Caco-2 (cell line): ENCODE measurements around the gene IP6K1. TPM values are rescaled to one million over a fixed set of nuclear protein-coding genes. Genes with fewer than 3 reads are reported as not detected.

Source experiments
- BruUV-seq: library from RNA; stranded (reverse); fragments of 400-500 nt; replicated peaks from 2 replicates; lab custom pipeline; 2021; lab: Mats Ljungman, UMichigan
- CTCF ChIA-PET: fragments of 300-600 bp; sonication (Branson Sonifier 250); formaldehyde crosslinking; loops from one replicate; lab custom pipeline; 2022; ENCODE audit warnings: antibody characterized with exemption; lab: Charles Lee
- POLR2A ChIA-PET: fragments of 300-600 bp; sonication (Branson Sonifier 250); formaldehyde crosslinking; loops from one replicate; lab custom pipeline; 2022; ENCODE audit warnings: antibody characterized with exemption; lab: Charles Lee
- DNase-seq, 2 experiments: peaks; one replicate each; pipeline versions ENCODE4 v3.0.0 to v3.0.0-alpha.2; 2020 to 2022
- H3K27me3 ChIP-seq: replicated peaks from 2 replicates; pipeline ENCODE4 v1.6.0; 2011; ENCODE audit warnings: low read length; ENCODE audit not compliant: control insufficient read depth, insufficient read depth
- H3K36me3 ChIP-seq: 2 replicates; pipeline ENCODE4 v1.5.1; 2011; ENCODE audit warnings: low read length; ENCODE audit not compliant: control insufficient read depth, insufficient read depth
- H3K4me1 ChIP-seq: fragments of 250-450 bp; sonication (Bioruptor Pico); 2 replicates; pipeline ENCODE4 v1.5.1; 2020; ENCODE audit warnings: mild to moderate bottlenecking
- H3K4me3 ChIP-seq: 2 replicates; pipeline ENCODE4 v1.5.1; 2011; ENCODE audit warnings: low read depth, mild to moderate bottlenecking, control low read depth, low read length
- H3K9me3 ChIP-seq: fragments of 250-450 bp; sonication (Bioruptor Pico); 2 replicates; pipeline ENCODE4 v1.5.1; 2020; ENCODE audit warnings: mild to moderate bottlenecking, moderate library complexity
- H3K27ac Mint-ChIP-seq: one replicate; pipeline ENCODE4 v1.8.0; 2022; ENCODE audit warnings: mixed read lengths; ENCODE audit not compliant: unreplicated experiment
- H3K27me3 Mint-ChIP-seq: one replicate; pipeline ENCODE4 v1.8.0; 2022; ENCODE audit warnings: mixed read lengths; ENCODE audit not compliant: insufficient read depth, unreplicated experiment
- H3K36me3 Mint-ChIP-seq: one replicate; pipeline ENCODE4 v1.8.0; 2022; ENCODE audit warnings: mild to moderate bottlenecking, mixed read lengths; ENCODE audit not compliant: insufficient read depth, unreplicated experiment
- H3K4me1 Mint-ChIP-seq: one replicate; pipeline ENCODE4 v1.8.0; 2022; ENCODE audit warnings: low read depth, mixed read lengths; ENCODE audit not compliant: unreplicated experiment
- H3K4me3 Mint-ChIP-seq: one replicate; pipeline ENCODE4 v1.8.0; 2022; ENCODE audit warnings: mild to moderate bottlenecking, moderate library complexity, mixed read lengths; ENCODE audit not compliant: unreplicated experiment
- H3K9me3 Mint-ChIP-seq: one replicate; pipeline ENCODE4 v1.8.0; 2022; ENCODE audit warnings: mixed read lengths; ENCODE audit not compliant: unreplicated experiment
- CTCF ChIP-seq, 2 experiments: fragments of 200-600 bp in 1 of 2; IDR thresholded peaks; 1 replicate in 1 of 2; 2 replicates in 1 of 2; pipeline versions ENCODE4 v1.5.1 to v1.8.0; 2011 to 2022; ENCODE audit warnings: antibody characterized with exemption in 1 of 2, control low read depth in 1 of 2, inconsistent platforms in 1 of 2, low read depth in 1 of 2, low read length in 1 of 2, mild to moderate bottlenecking in 1 of 2, moderate library complexity in 1 of 2; ENCODE audit not compliant: insufficient read depth in 1 of 2, severe bottlenecking in 1 of 2, unreplicated experiment in 1 of 2
- intact Hi-C: fragments of 100-400 bp; cut with micrococcal nuclease; formaldehyde crosslinking; loops from one replicate; pipeline ENCODE4 v1.10.0; 2022; ENCODE audit not compliant: unreplicated experiment
- total RNA-seq: library from RNA; stranded (reverse); gene quantifications from 2 replicates; pipeline ENCODE4 v1.2.3, GENCODE V29; 2022

IP6K1 gene
- total RNA-seq, 1 experiment from 2014 or later: 35.5 TPM

DNA sequence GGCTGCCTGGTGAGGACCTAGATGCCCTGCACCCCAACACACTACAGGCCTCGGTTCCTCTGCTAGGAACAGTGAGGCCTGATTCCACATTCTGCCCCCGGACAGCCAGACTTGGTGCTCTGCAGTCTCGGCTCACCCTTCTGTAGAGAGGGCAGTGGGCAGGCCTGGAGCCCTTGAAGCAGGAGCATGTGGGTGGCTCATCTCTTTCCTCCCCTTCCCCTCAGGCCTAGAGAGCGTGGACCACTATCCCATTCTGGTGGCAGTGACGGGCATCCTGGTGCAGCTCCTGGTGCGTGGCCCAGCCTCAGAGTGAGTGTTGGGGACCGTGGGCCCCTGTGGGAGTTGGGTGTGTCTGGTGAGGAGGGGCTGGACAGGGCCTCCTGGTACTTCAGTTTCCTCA is 70.2 kb downstream of the IP6K1 start:
- Mint-ChIP-seq H3K4me3 (no peak overlapping the region), H3K27ac (no peak overlapping the region), H3K36me3 (peaks cover 60% of the 10 kb centered on the region), H3K4me1 (no peaks in the 10 kb centered on the region), H3K9me3 (no peaks in the 10 kb centered on the region), H3K27me3 (no peaks in the 10 kb centered on the region)
- H3K36me3 ChIP-seq: no peaks in the 10 kb centered on the region; the same call in 1 of the 2 replicates
- no peak overlapping the region for H3K4me3 ChIP-seq
- ChIA-PET POLR2A (no interaction called here), CTCF (no interaction called here)
- H3K4me1 ChIP-seq: no peaks in the 10 kb centered on the region; the same call in 1 of the 2 replicates
- intact Hi-C loops: loop anchor here (5.0 kb wide), 1 partner anchor 121 kb away; no protein-coding TSS in a partner anchor
- TF ChIP-seq CTCF (IDR thresholded peaks at IDR 0.05; ENCODE audit: insufficient read depth in 1 of 2, low read depth in 1 of 2, low read length in 1 of 2, severe bottlenecking in 1 of 2, unreplicated experiment in 1 of 2): no peak
- H3K9me3 ChIP-seq: no peaks in the 10 kb centered on the region
- no peaks in the 10 kb centered on the region for H3K27me3 ChIP-seq
- no TSS peak for BruUV-seq
- DNase-seq: no peak

DNA sequence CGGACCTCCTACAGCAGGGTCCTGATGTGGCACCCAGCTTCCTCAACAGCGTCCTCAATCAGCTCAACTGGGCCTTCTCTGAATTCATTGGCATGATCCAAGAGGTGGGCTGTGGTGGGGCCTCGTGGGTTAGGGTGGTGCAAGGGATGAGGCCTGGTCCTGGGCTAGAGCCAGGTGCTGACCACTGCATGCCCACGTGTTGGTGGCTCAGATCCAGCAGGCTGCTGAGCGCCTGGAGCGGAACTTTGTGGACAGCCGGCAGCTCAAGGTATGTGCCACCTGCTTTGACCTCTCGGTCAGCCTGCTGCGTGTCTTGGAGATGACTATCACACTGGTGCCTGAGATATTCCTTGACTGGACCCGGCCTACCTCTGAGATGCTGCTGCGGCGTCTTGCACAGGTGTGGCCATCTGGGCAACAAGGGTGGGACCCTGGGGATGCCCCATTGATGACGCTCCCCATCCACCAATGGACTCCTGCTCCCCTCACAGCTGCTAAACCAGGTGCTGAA is 70.7 kb downstream of the IP6K1 start:
- TF ChIP-seq CTCF (IDR thresholded peaks at IDR 0.05; ENCODE audit: insufficient read depth in 1 of 2, low read depth in 1 of 2, low read length in 1 of 2, severe bottlenecking in 1 of 2, unreplicated experiment in 1 of 2): no peak
- ChIA-PET CTCF (no interaction called here), POLR2A (no interaction called here)
- Mint-ChIP-seq H3K9me3 (no peaks in the 10 kb centered on the region), H3K27me3 (no peaks in the 10 kb centered on the region), H3K27ac (no peak overlapping the region), H3K36me3 (peaks cover 55% of the 10 kb centered on the region), H3K4me3 (no peak overlapping the region), H3K4me1 (no peaks in the 10 kb centered on the region)
- Histone ChIP-seq H3K4me1 (no peaks in the 10 kb centered on the region; the same call in 1 of the 2 replicates), H3K9me3 (no peaks in the 10 kb centered on the region), H3K27me3 (no peaks in the 10 kb centered on the region), H3K36me3 (no peaks in the 10 kb centered on the region), H3K4me3 (no peak overlapping the region)
- intact Hi-C loops: loop anchor here (5.0 kb wide), 1 partner anchor 122 kb away; no protein-coding TSS in a partner anchor
- DNase-seq: no peak
- no TSS peak for BruUV-seq

DNA sequence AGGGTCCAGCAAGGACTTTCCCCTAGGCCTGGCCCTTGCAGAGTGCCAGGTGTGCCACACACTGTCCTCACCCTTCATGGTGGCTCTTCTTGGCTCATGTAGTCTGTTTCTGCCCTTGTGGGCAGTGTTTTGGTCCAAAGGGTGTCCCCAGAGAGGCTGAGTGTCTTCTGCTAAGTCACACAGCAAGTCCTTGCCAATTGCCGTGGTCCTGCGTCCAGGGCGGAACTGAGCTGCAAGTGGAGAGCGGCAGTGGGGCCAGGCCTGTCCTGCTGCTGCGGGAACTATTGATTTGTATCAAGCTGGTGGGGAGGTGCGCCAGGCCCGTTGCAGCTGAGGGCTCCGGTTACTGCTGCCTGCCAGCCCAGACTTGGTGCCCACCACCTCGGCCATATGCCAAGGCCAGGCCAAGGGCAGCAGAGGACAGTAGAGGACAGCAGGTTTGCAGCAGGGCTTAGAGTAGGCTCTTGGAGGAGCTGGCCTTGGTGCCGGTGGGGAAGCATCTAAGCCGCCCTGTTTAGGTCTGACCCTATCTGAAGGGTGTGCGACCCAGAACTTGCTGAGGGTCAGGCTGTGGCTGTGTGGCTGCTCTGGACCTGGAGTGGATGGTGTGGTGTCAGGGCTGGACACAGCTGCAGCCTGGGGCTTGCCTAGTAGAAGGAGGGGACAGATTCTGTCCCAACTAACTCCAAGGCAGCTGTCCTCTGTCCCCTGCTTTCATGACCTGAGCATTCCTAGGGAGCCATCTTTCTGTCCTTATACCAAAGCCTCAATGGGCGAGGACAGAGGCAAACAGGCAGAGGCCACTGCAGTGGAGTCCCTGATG is 71.4 kb downstream of the IP6K1 start:
- H3K27ac Mint-ChIP-seq: no peak overlapping the region
- H3K36me3 ChIP-seq: no peaks in the 10 kb centered on the region

More for the DNA sequence above, 71.4 kb downstream of the IP6K1 start:
- Histone ChIP-seq H3K9me3 (no peaks in the 10 kb centered on the region), H3K4me1 (no peaks in the 10 kb centered on the region; the same call in 1 of the 2 replicates), H3K27me3 (no peaks in the 10 kb centered on the region), H3K4me3 (no peak overlapping the region)
- no peak for TF ChIP-seq CTCF (IDR thresholded peaks at IDR 0.05; ENCODE audit: insufficient read depth in 1 of 2, low read depth in 1 of 2, low read length in 1 of 2, severe bottlenecking in 1 of 2, unreplicated experiment in 1 of 2)
- Mint-ChIP-seq H3K4me3 (no peak overlapping the region), H3K4me1 (no peaks in the 10 kb centered on the region), H3K9me3 (no peaks in the 10 kb centered on the region), H3K27me3 (no peaks in the 10 kb centered on the region), H3K36me3 (peaks cover 48% of the 10 kb centered on the region)
- no TSS peak for BruUV-seq
- intact Hi-C loops: loop anchor here (5.0 kb wide), 1 partner anchor 122 kb away; no protein-coding TSS in a partner anchor
- POLR2A ChIA-PET: no interaction called here
- CTCF ChIA-PET: no interaction called here
- peak in 1 of 2 experiments; percentile 30 for DNase-seq
